Naive thymus-derived CD4-positive, alpha-beta T cell (primary cell): Measurements from ENCODE around the gene S100A3. TPM values are rescaled to one million over a fixed set of nuclear protein-coding genes. Genes with fewer than 3 reads are reported as not detected.
A peak's percentile ranks its signal among the peaks of the same experiment; 100 is the strongest.
"Not testable (repeated sequence)": the region's sequence is repeated elsewhere in the genome, so short reads cannot be mapped to it uniquely, and the experiment has no call there.

Source experiments
- ATAC-seq: fragments of 150-1000 bp; cut with Tn5 transposase; 2 replicates; pipeline ENCODE4 v1.10.0; 2021; ENCODE audit warnings: mild to moderate bottlenecking, moderate library complexity
- CTCF ChIA-PET: fragments of 350-600 bp; sonication (Branson Sonifier 250); formaldehyde crosslinking; loops from one replicate; lab custom pipeline; 2021; ENCODE audit warnings: antibody characterized with exemption; lab: Charles Lee
- POLR2A ChIA-PET: fragments of 350-600 bp; sonication (Branson Sonifier 250); formaldehyde crosslinking; loops from one replicate; lab custom pipeline; 2021; ENCODE audit warnings: antibody characterized with exemption, inconsistent platforms; lab: Charles Lee
- DNase-seq, 9 donors: peaks; one replicate each; pipeline versions ENCODE4 v3.0.0 to v3.0.0-alpha.2; 2020 to 2022; ENCODE audit warnings: mixed read lengths in 1 of 9
- H3K27ac ChIP-seq: one replicate; pipeline ENCODE4 v1.7.0; 2013; ENCODE audit warnings: mild to moderate bottlenecking, low read depth, low read length, moderate library complexity
- H3K27me3 ChIP-seq, 2 donors: one replicate each; pipeline ENCODE4 v1.7.0; 2013; ENCODE audit warnings: low read length in 2 of 2, mild to moderate bottlenecking in 2 of 2, moderate library complexity in 2 of 2; ENCODE audit not compliant: control insufficient read depth in 2 of 2, insufficient read depth in 2 of 2
- H3K36me3 ChIP-seq, 3 experiments: 1 replicate in 2 of 3; 2 replicates in 1 of 3; pipeline ENCODE4 v1.7.0; 2013; ENCODE audit warnings: low read length in 3 of 3, mild to moderate bottlenecking in 3 of 3, moderate library complexity in 1 of 3; ENCODE audit not compliant: insufficient read depth in 3 of 3, control insufficient read depth in 2 of 3
- H3K4me1 ChIP-seq, 2 donors: one replicate each; pipeline ENCODE4 v1.7.0; 2013; ENCODE audit warnings: low read length in 2 of 2, mild to moderate bottlenecking in 2 of 2, moderate library complexity in 1 of 2; ENCODE audit not compliant: control insufficient read depth in 2 of 2, insufficient read depth in 2 of 2
- H3K4me3 ChIP-seq: 2 replicates; pipeline ENCODE4 v1.7.0; 2013; ENCODE audit warnings: mild to moderate bottlenecking, low read length
- H3K9me3 ChIP-seq, 3 experiments: 1 replicate in 2 of 3; 2 replicates in 1 of 3; pipeline ENCODE4 v1.7.0; 2013; ENCODE audit warnings: low read length in 3 of 3; ENCODE audit not compliant: control insufficient read depth in 2 of 3
- H3K27ac Mint-ChIP-seq, 9 donors: one replicate each; pipeline ENCODE4 v1.8.0; 2020 to 2022; ENCODE audit warnings: mixed read lengths in 9 of 9, mild to moderate bottlenecking in 8 of 9, moderate library complexity in 5 of 9, inconsistent platforms in 2 of 9
- H3K27me3 Mint-ChIP-seq, 5 donors: one replicate each; pipeline ENCODE4 v1.8.0; 2021 to 2022; ENCODE audit warnings: mixed read lengths in 5 of 5, mild to moderate bottlenecking in 1 of 5
- H3K36me3 Mint-ChIP-seq, 5 donors: one replicate each; pipeline ENCODE4 v1.8.0; 2020 to 2022; ENCODE audit warnings: mixed read lengths in 5 of 5, mild to moderate bottlenecking in 3 of 5, inconsistent platforms in 1 of 5
- H3K4me1 Mint-ChIP-seq, 7 donors: one replicate each; pipeline ENCODE4 v1.8.0; 2020 to 2022; ENCODE audit warnings: mixed read lengths in 7 of 7, mild to moderate bottlenecking in 3 of 7, inconsistent platforms in 1 of 7
- H3K4me3 Mint-ChIP-seq, 10 donors: one replicate each; pipeline ENCODE4 v1.8.0; 2020 to 2022; ENCODE audit warnings: mild to moderate bottlenecking in 10 of 10, mixed read lengths in 10 of 10, moderate library complexity in 6 of 10, inconsistent platforms in 2 of 10
- H3K9me3 Mint-ChIP-seq, 11 donors: one replicate each; pipeline ENCODE4 v1.8.0; 2020 to 2022; ENCODE audit warnings: mixed read lengths in 11 of 11, mild to moderate bottlenecking in 4 of 11, inconsistent platforms in 1 of 11, moderate library complexity in 1 of 11
- intact Hi-C, 2 donors: fragments of 100-400 bp; cut with micrococcal nuclease; formaldehyde crosslinking; loops; one replicate each; pipeline ENCODE4 v1.15.1; 2023
- polyA plus RNA-seq, 2 donors: library from polyadenylated mRNA; unstranded; fragments of 300-500 nt; fragmentation: Illumina TruSeq; gene quantifications; one replicate each; pipeline ENCODE4 v1.2.3, GENCODE V29; 2021
- total RNA-seq, 6 experiments: library from RNA in 5 of 6; stranded (reverse) in 5 of 6; gene quantifications; 1 replicate in 5 of 6; 2 replicates in 1 of 6; pipeline ENCODE4 v1.2.3 and lab custom pipeline; 2021 to 2026

Gene S100A3
- total and polyA plus RNA-seq, 7 experiments from 2014 or later, result not detected

- H3K27me3 ChIP-seq, H3K36me3 ChIP-seq, DNase-seq, H3K27me3 Mint-ChIP-seq, ATAC-seq, H3K4me3 Mint-ChIP-seq, H3K27ac ChIP-seq, H3K36me3 Mint-ChIP-seq, H3K9me3 ChIP-seq, intact Hi-C loops, H3K4me3 ChIP-seq, H3K9me3 Mint-ChIP-seq: not testable (repeated sequence)
- peak overlapping the region in 1 of 9 donors; percentile 31 for H3K27ac Mint-ChIP-seq
- ChIA-PET CTCF (interaction anchor here (0.7 kb wide), 1 partner anchor 13 kb away, joined by 3 read pairs; no protein-coding TSS in a partner anchor), POLR2A (interaction anchor here (1.1 to 1.5 kb wide), 4 partner anchors 10 to 29 kb away, joined by 4 to 10 read pairs (median 6); partner anchors contain the start of gene S100A5)
- peaks cover 12 to 19% (median 13%) of the 10 kb centered on the region in 7 donors for H3K4me1 Mint-ChIP-seq
- H3K4me1 ChIP-seq, result peaks cover 4 to 13% of the 10 kb centered on the region in 2 donors
These were observed 13.0 kb upstream of the S100A3 start for GRCh38 chr1:153562021-153562420.

- Mint-ChIP-seq H3K27me3 (no peaks in the 10 kb centered on the region), H3K9me3 (no peaks in the 10 kb centered on the region), H3K4me1 (peaks cover 7 to 15% (median 8%) of the 10 kb centered on the region in 7 donors), H3K36me3 (no peaks in the 10 kb centered on the region), H3K27ac (peak overlapping the region in 2 of 9 donors; percentile 33 to 67), H3K4me3 (no peak overlapping the region)
- Histone ChIP-seq H3K4me3 (no peak overlapping the region), H3K4me1 (peaks cover 4 to 8% of the 10 kb centered on the region in 2 donors), H3K36me3 (no peaks in the 10 kb centered on the region), H3K9me3 (no peaks in the 10 kb centered on the region), H3K27me3 (no peaks in the 10 kb centered on the region), H3K27ac (no peak overlapping the region)
- no peak for ATAC-seq
- CTCF ChIA-PET, result interaction anchor here (0.7 to 1.5 kb wide), 3 partner anchors 12 to 29 kb away, joined by 3 to 6 read pairs (median 4); partner anchors contain the start of gene S100A5
- intact Hi-C loops, result no loop called here
- POLR2A ChIA-PET, result interaction anchor here (1.1 to 1.5 kb wide), 4 partner anchors 10 to 29 kb away, joined by 4 to 10 read pairs (median 6); partner anchors contain the start of gene S100A5
- DNase-seq, result no peak
These were observed 12.5 kb upstream of the S100A3 start for GRCh38 chr1:153561466-153561985.

- POLR2A ChIA-PET, result interaction anchor here (0.6 to 1.5 kb wide), 4 partner anchors 9 to 23 kb away, joined by 3 to 6 read pairs (median 4); partner anchors contain the start of gene S100A5
- intact Hi-C loops, result no loop called here
These were observed 11.9 kb upstream of the S100A3 start for GRCh38 chr1:153560771-153561465.

GRCh38 chr1:153560241-153560640 is 11.2 kb upstream of the S100A3 start:
- Mint-ChIP-seq H3K36me3 (no peaks in the 10 kb centered on the region), H3K4me3 (no peak overlapping the region), H3K27me3 (no peaks in the 10 kb centered on the region), H3K9me3 (no peaks in the 10 kb centered on the region), H3K4me1 (peaks cover 0 to 9% (median 0%) of the 10 kb centered on the region in 7 donors), H3K27ac (no peak overlapping the region)
- ChIA-PET POLR2A (interaction anchor here (0.6 kb wide), 1 partner anchor 23 kb away, joined by 3 read pairs; no protein-coding TSS in a partner anchor), CTCF (interaction anchor here (1.0 to 1.5 kb wide), 2 partner anchors 7 to 27 kb away, joined by 4 to 6 read pairs; no protein-coding TSS in a partner anchor)
- Histone ChIP-seq H3K4me1 (no peaks in the 10 kb centered on the region), H3K27me3 (no peaks in the 10 kb centered on the region), H3K27ac (no peak overlapping the region), H3K9me3 (no peaks in the 10 kb centered on the region), H3K36me3 (no peaks in the 10 kb centered on the region), H3K4me3 (no peak overlapping the region)
- DNase-seq (no peak), ATAC-seq (no peak)
- intact Hi-C loops, result no loop called here

More at GRCh38 chr1:153560771-153561465, 11.9 kb upstream of the S100A3 start:
- H3K27ac Mint-ChIP-seq, result peak overlapping the region in 1 of 9 donors; percentile 4
- Histone ChIP-seq H3K9me3 (no peaks in the 10 kb centered on the region), H3K4me3 (no peak overlapping the region), H3K36me3 (no peaks in the 10 kb centered on the region), H3K4me1 (peaks cover 2% of the 10 kb centered on the region in 2 donors), H3K27ac (no peak overlapping the region), H3K27me3 (no peaks in the 10 kb centered on the region)
- DNase-seq (no peak), ATAC-seq (no peak)
- H3K36me3 Mint-ChIP-seq, result no peaks in the 10 kb centered on the region
- H3K9me3 Mint-ChIP-seq, result no peaks in the 10 kb centered on the region
- CTCF ChIA-PET, result interaction anchor here (0.9 to 1.5 kb wide), 2 partner anchors 19 to 28 kb away, joined by 4 to 6 read pairs; partner anchors contain the start of gene S100A5
- H3K4me3 Mint-ChIP-seq, result no peak overlapping the region
- H3K4me1 Mint-ChIP-seq, result peaks cover 3 to 13% (median 4%) of the 10 kb centered on the region in 7 donors
- no peaks in the 10 kb centered on the region for H3K27me3 Mint-ChIP-seq

- Mint-ChIP-seq H3K27ac (no peak overlapping the region), H3K9me3 (peaks cover 0 to 1% (median 0%) of the 10 kb centered on the region in 11 donors), H3K4me3 (no peak overlapping the region), H3K4me1 (peaks cover 0 to 19% (median 7%) of the 10 kb centered on the region in 7 donors), H3K27me3 (no peaks in the 10 kb centered on the region), H3K36me3 (no peaks in the 10 kb centered on the region)
- Histone ChIP-seq H3K27ac (no peak overlapping the region), H3K27me3 (no peaks in the 10 kb centered on the region), H3K4me1 (no peaks in the 10 kb centered on the region), H3K36me3 (no peaks in the 10 kb centered on the region), H3K4me3 (no peak overlapping the region), H3K9me3 (no peaks in the 10 kb centered on the region)
- DNase-seq, result no peak
- ChIA-PET POLR2A (interaction anchor here (1.3 kb wide), 1 partner anchor 13 kb away, joined by 3 read pairs; no protein-coding TSS in a partner anchor), CTCF (interaction anchor here (0.7 to 1.1 kb wide), 3 partner anchors 18 to 23 kb away, joined by 3 to 5 read pairs (median 3); partner anchors contain the start of gene S100A6)
- no peak for ATAC-seq
- intact Hi-C loops, result no loop called here
These were observed 8.8 kb upstream of the S100A3 start for GRCh38 chr1:153557877-153558276.

- Histone ChIP-seq H3K27me3 (no peaks in the 10 kb centered on the region), H3K4me1 (no peaks in the 10 kb centered on the region), H3K9me3 (no peaks in the 10 kb centered on the region), H3K36me3 (no peaks in the 10 kb centered on the region), H3K4me3 (no peak overlapping the region), H3K27ac (no peak overlapping the region)
- Mint-ChIP-seq H3K27ac (peak overlapping the region in 2 of 9 donors; percentile 18 to 70), H3K4me1 (peaks cover 0 to 16% (median 7%) of the 10 kb centered on the region in 7 donors), H3K4me3 (no peak overlapping the region), H3K27me3 (no peaks in the 10 kb centered on the region), H3K9me3 (peaks cover 0 to 1% (median 0%) of the 10 kb centered on the region in 11 donors), H3K36me3 (no peaks in the 10 kb centered on the region)
- CTCF ChIA-PET, result interaction anchor here (1.1 to 1.3 kb wide), 2 partner anchors 12 to 21 kb away, joined by 3 to 5 read pairs; no protein-coding TSS in a partner anchor
- no peak for ATAC-seq
- DNase-seq, result no peak
- POLR2A ChIA-PET, result interaction anchor here (0.9 kb wide), 1 partner anchor 21 kb away, joined by 3 read pairs; no protein-coding TSS in a partner anchor
- intact Hi-C loops, result no loop called here
These were observed 7.3 kb upstream of the S100A3 start for GRCh38 chr1:153556348-153556747.
